ENCODE results near the gene FOXG1. TPM values are rescaled to one million over a fixed set of nuclear protein-coding genes. Genes with fewer than 3 reads are reported as not detected.

Gene FOXG1
- total RNA-seq, 1 experiment from 2014 or later, result not detected

- TF ChIP-seq, protein P1, sequence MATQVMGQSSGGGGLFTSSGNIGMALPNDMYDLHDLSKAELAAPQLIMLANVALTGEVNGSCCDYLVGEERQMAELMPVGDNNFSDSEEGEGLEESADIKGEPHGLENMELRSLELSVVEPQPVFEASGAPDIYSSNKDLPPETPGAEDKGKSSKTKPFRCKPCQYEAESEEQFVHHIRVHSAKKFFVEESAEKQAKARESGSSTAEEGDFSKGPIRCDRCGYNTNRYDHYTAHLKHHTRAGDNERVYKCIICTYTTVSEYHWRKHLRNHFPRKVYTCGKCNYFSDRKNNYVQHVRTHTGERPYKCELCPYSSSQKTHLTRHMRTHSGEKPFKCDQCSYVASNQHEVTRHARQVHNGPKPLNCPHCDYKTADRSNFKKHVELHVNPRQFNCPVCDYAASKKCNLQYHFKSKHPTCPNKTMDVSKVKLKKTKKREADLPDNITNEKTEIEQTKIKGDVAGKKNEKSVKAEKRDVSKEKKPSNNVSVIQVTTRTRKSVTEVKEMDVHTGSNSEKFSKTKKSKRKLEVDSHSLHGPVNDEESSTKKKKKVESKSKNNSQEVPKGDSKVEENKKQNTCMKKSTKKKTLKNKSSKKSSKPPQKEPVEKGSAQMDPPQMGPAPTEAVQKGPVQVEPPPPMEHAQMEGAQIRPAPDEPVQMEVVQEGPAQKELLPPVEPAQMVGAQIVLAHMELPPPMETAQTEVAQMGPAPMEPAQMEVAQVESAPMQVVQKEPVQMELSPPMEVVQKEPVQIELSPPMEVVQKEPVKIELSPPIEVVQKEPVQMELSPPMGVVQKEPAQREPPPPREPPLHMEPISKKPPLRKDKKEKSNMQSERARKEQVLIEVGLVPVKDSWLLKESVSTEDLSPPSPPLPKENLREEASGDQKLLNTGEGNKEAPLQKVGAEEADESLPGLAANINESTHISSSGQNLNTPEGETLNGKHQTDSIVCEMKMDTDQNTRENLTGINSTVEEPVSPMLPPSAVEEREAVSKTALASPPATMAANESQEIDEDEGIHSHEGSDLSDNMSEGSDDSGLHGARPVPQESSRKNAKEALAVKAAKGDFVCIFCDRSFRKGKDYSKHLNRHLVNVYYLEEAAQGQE (IDR thresholded peaks at IDR 0.05; ENCODE audit: low read depth), result no peak
- TF ChIP-seq EZH2phosphoT487 (IDR thresholded peaks at IDR 0.05; ENCODE audit: borderline replicate concordance) (no peak), POLR2A (IDR thresholded peaks at IDR 0.05; ENCODE audit: borderline replicate concordance, extremely low read depth, insufficient read depth, insufficient read length) (no peak)
These were observed 10.2 kb upstream of the FOXG1 start (continued) for GRCh38 chr14:28756269-28756883.

- TF ChIP-seq CTCF (IDR thresholded peaks at IDR 0.05 in 2 of 3, conservative IDR thresholded peaks at IDR 0.05 in 1 of 3; ENCODE audit: borderline replicate concordance in 1 of 3, insufficient read depth in 1 of 3, low read depth in 2 of 3, low read length in 2 of 3) (peak in 1 of 3 experiments; percentile 20; a peak in 1 of 6 replicates), RAD21 (IDR thresholded peaks at IDR 0.05; ENCODE audit: low read depth) (no peak), TCF7L2 (IDR thresholded peaks at IDR 0.05; ENCODE audit: borderline replicate concordance, extremely low read depth, insufficient read depth, insufficient read length) (peak; percentile 61)
- H3K9me2 ChIP-seq (ENCODE audit: insufficient read depth), result no peaks in the 10 kb centered on the region
- no peak overlapping the region for H3K4me2 ChIP-seq (ENCODE audit: low read length)
- ChIA-PET POLR2A (no interaction called here), CTCF (no interaction called here), RAD21 (ENCODE audit: low non-redundant PET in 1 of 2, low total read pairs in 2 of 2, uncharacterized antibody in 2 of 2, unreplicated experiment in 2 of 2) (no interaction called here)
- no peaks in the 10 kb centered on the region for H3K79me2 ChIP-seq (ENCODE audit: insufficient read depth, low read length)
- intact Hi-C loops (cut with micrococcal nuclease), result no loop called here
- H3K36me3 ChIP-seq (ENCODE audit: control insufficient read depth in 1 of 2, insufficient read depth in 2 of 2, low read length in 2 of 2), result no peaks in the 10 kb centered on the region
- no TSS peak for BruUV-seq (replicated peaks)
- DNase-seq (ENCODE audit: low read depth, low spot score) (no peak), ATAC-seq (no peak)
- H3K27me3 ChIP-seq (ENCODE audit: insufficient read depth, low read length), result no peaks in the 10 kb centered on the region
- no peak overlapping the region for H3K4me3 ChIP-seq (replicated peaks in 1 of 2; ENCODE audit: low read depth in 1 of 2, low read length in 2 of 2)
- H3K4me1 ChIP-seq (ENCODE audit: control insufficient read depth in 1 of 2, insufficient read depth in 2 of 2, low read length in 2 of 2), result no peaks in the 10 kb centered on the region
- no peaks in the 10 kb centered on the region for H4K20me1 ChIP-seq (ENCODE audit: insufficient read depth)
- no peak overlapping the region for H2AFZ ChIP-seq (ENCODE audit: low read depth, low read length, poor library complexity, severe bottlenecking)
- no peak overlapping the region for H3K9ac ChIP-seq (ENCODE audit: low read length)
- H3K27ac ChIP-seq (ENCODE audit: low read depth, low read length), result no peak overlapping the region
- peaks cover 0 to 16% of the 10 kb centered on the region in 2 experiments; a peak in 2 of 4 replicates for H3K9me3 ChIP-seq (ENCODE audit: control insufficient read depth in 1 of 2, insufficient read depth in 1 of 2, low read depth in 1 of 2, low read length in 2 of 2)
These were observed 9.6 kb upstream of the FOXG1 start for GRCh38 chr14:28756884-28757570.

All from HCT116 (cell line).